HG03103 (cell line): ENCODE data around the gene DGKA.
A peak's percentile ranks its signal among the peaks of the same experiment; 100 is the strongest.

ENCODE experiments used
- ATAC-seq: cut with Tn5 transposase; IDR thresholded peaks from one replicate; pipeline ENCODE4 v1.9.1; 2021; ENCODE audit warnings: low read depth; ENCODE audit not compliant: unreplicated experiment

Gene DGKA

GRCh38 chr12:55931317-55931779 is 386 bp downstream of the DGKA start:
- ATAC-seq = no peak

- no peak for ATAC-seq
Measured at GRCh38 chr12:55931780-55932550, 1.0 kb downstream of the DGKA start.

- ATAC-seq = no peak
Measured at GRCh38 chr12:55932551-55932910, 1.6 kb downstream of the DGKA start.

- ATAC-seq = no peak
Measured at GRCh38 chr12:55933169-55933798, 2.3 kb downstream of the DGKA start.

- ATAC-seq = no peak
Measured at GRCh38 chr12:55933799-55934742, 3.1 kb downstream of the DGKA start.

- ATAC-seq = no peak
Measured at GRCh38 chr12:55934773-55935172, 3.8 kb downstream of the DGKA start.

GRCh38 chr12:55935738-55936151 is 4.8 kb downstream of the DGKA start:
- no peak for ATAC-seq

GRCh38 chr12:55937981-55938380 is 7.0 kb downstream of the DGKA start:
- ATAC-seq = no peak

GRCh38 chr12:55938826-55939501 is 8.0 kb downstream of the DGKA start:
- ATAC-seq = no peak

GRCh38 chr12:55940065-55940732 is 9.2 kb downstream of the DGKA start:
- ATAC-seq = peak; percentile 91

- ATAC-seq = no peak
Measured at GRCh38 chr12:55942055-55942454, 11.1 kb downstream of the DGKA start.

GRCh38 chr12:55942577-55943136 is 11.7 kb downstream of the DGKA start:
- no peak for ATAC-seq

- no peak for ATAC-seq
Measured at GRCh38 chr12:55946553-55946952, 15.6 kb downstream of the DGKA start.

GRCh38 chr12:55955344-55955743 is 24.4 kb downstream of the DGKA start:
- ATAC-seq = no peak

- no peak for ATAC-seq
Measured at GRCh38 chr12:55955800-55956508, 25.0 kb downstream of the DGKA start.

GRCh38 chr12:55957106-55957859 is 26.3 kb downstream of the DGKA start:
- ATAC-seq = no peak

- ATAC-seq = no peak
Measured at GRCh38 chr12:55963760-55964159, 32.8 kb downstream of the DGKA start.

- ATAC-seq = no peak
Measured at GRCh38 chr12:55965240-55965639, 34.3 kb downstream of the DGKA start.
